ENCODE results near the gene SPIN1.

DNA sequence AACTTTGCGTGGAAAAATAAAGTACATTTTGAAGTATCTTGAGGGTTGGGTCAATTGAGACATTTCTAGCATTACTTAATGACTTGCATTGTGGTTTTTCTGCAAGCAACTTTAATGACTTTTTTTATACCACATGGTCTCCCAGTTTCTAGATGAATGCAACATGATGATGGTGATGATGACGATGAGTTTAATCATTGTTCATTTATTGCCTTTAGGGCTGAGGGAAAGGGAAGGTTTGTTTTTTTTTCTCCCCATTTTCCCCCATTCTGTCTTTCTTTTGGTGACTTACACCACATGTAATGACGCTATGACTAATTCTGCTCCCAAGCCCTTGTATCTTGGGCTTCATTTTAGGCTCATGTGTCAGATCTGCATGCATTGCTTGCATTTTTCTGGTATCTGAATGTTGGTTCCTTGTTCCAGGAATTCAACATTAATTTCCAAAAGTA is 89.1 kb downstream of the SPIN1 start:
- no peak for TF ChIP-seq POLR2A (IDR thresholded peaks at IDR 0.05)
- TF ChIP-seq, protein P1, sequence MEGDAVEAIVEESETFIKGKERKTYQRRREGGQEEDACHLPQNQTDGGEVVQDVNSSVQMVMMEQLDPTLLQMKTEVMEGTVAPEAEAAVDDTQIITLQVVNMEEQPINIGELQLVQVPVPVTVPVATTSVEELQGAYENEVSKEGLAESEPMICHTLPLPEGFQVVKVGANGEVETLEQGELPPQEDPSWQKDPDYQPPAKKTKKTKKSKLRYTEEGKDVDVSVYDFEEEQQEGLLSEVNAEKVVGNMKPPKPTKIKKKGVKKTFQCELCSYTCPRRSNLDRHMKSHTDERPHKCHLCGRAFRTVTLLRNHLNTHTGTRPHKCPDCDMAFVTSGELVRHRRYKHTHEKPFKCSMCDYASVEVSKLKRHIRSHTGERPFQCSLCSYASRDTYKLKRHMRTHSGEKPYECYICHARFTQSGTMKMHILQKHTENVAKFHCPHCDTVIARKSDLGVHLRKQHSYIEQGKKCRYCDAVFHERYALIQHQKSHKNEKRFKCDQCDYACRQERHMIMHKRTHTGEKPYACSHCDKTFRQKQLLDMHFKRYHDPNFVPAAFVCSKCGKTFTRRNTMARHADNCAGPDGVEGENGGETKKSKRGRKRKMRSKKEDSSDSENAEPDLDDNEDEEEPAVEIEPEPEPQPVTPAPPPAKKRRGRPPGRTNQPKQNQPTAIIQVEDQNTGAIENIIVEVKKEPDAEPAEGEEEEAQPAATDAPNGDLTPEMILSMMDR (IDR thresholded peaks at IDR 0.05), result no peak
